SU-DHL-6 (cell line): ENCODE results near the gene ERG.

Experiments used
- H2AFZ ChIP-seq: fragments of 200-600 bp; sonication (generic); 2 replicates; pipeline ENCODE4 v1.6.1; 2014; ENCODE audit warnings: low read depth, mild to moderate bottlenecking, moderate library complexity, mixed read lengths, antibody characterized with exemption, low read length; ENCODE audit not compliant: severe bottlenecking
- H3F3A ChIP-seq: fragments of 200-600 bp; shearing (Covaris generic); 2 replicates; pipeline ENCODE4 v1.6.0; 2016; ENCODE audit warnings: antibody characterized with exemption, mild to moderate bottlenecking; ENCODE audit not compliant: insufficient read depth
- H3K27ac ChIP-seq: fragments of 200-600 bp; sonication (generic); 2 replicates; pipeline ENCODE4 v1.5.1; 2016; ENCODE audit warnings: low read depth, mild to moderate bottlenecking, low read length, moderate library complexity, mixed read lengths
- H3K27me3 ChIP-seq: fragments of 200-600 bp; sonication (generic), shearing (Covaris generic); 2 replicates; pipeline ENCODE4 v1.6.0; 2014; ENCODE audit warnings: mild to moderate bottlenecking, low read length
- H3K36me3 ChIP-seq: fragments of 200-600 bp; sonication (generic); 2 replicates; pipeline ENCODE4 v1.6.1; 2014; ENCODE audit warnings: mild to moderate bottlenecking, low read length, mixed read lengths
- H3K4me2 ChIP-seq: fragments of 300-600, 200-600 bp; shearing (Covaris generic), sonication (generic); 2 replicates; pipeline ENCODE4 v1.6.0; 2014; ENCODE audit warnings: low read length, low read depth, mild to moderate bottlenecking; ENCODE audit not compliant: poor library complexity, severe bottlenecking
- H3K4me3 ChIP-seq: fragments of 200-600 bp; sonication (generic); 2 replicates; pipeline ENCODE4 v1.5.1; 2014; ENCODE audit warnings: antibody characterized with exemption, low read length, mild to moderate bottlenecking, mixed read lengths; ENCODE audit not compliant: insufficient read depth, poor library complexity, severe bottlenecking
- H3K79me2 ChIP-seq: fragments of 200-600 bp; sonication (generic); 2 replicates; pipeline ENCODE4 v1.6.1; 2014; ENCODE audit warnings: mild to moderate bottlenecking, low read length, moderate library complexity; ENCODE audit not compliant: insufficient read depth
- H3K9ac ChIP-seq: fragments of 200-600 bp; sonication (generic); 2 replicates; pipeline ENCODE4 v1.7.0; 2014; ENCODE audit warnings: mild to moderate bottlenecking, low read length
- H3K9me2 ChIP-seq: fragments of 200-600 bp; sonication (generic); replicated peaks from 2 replicates; pipeline ENCODE4 v1.6.1; 2014; ENCODE audit warnings: low read length; ENCODE audit not compliant: insufficient read depth
- H3K9me3 ChIP-seq: fragments of 200-600 bp; sonication (generic); 2 replicates; pipeline ENCODE4 v1.6.1; 2014; ENCODE audit warnings: low read length, mixed read lengths; ENCODE audit not compliant: insufficient read depth
- H4K20me1 ChIP-seq: fragments of 200-600 bp; sonication (generic); 2 replicates; pipeline ENCODE4 v1.6.1; 2014; ENCODE audit warnings: low read depth, mild to moderate bottlenecking, antibody characterized with exemption, low read length, moderate library complexity, mixed read lengths
- CTCF ChIP-seq: fragments of 200-600 bp; sonication (generic); IDR thresholded peaks from one replicate; pipeline ENCODE4 v1.5.1; 2017; ENCODE audit warnings: antibody characterized with exemption, mild to moderate bottlenecking, low read length, moderate library complexity; ENCODE audit not compliant: insufficient read depth, poor library complexity, severe bottlenecking
- EZH2phosphoT487 ChIP-seq: fragments of 200-600 bp; sonication (generic), shearing (Covaris generic); conservative IDR thresholded peaks from 2 replicates; pipeline ENCODE4 v1.6.1; 2018; ENCODE audit warnings: mild to moderate bottlenecking, antibody characterized with exemption, low read length, moderate library complexity, mixed read lengths

Gene ERG

DNA sequence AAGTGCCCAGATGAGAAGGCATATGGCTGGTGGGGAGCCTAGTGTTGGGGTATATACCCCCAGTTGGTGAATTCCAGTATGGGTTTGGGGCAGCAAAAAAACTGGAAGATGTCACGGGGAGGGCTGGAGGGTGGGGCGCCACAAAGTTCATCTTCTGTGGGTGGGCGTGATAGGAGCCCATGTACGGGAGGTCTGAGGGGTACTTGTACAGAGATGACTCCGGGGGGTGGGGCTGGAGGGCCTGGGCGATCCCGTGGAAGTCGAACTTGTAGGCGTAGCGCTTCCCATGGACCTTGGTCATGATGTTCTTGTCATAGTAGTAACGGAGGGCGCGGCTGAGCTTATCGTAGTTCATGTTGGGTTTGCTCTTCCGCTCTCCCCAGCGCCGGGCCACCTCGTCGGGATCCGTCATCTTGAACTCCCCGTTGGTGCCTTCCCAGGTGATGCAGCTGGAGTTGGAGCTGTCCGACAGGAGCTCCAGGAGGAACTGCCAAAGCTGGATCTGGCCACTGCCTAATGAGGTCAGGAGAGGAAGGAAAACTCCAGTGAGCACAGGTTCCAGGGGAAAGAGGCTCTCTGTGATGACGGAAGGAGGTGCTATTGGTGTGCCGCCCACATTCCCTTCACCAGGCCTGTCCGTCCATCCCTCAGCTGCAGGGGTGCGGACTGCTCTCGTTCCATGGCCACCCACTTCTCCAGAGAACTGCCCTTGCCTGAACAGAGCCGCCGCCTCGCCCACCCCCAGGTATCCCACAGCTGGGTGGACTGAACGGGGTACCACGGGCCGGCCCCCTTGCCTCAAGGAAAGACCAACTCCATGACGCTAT lies 114.7 kb downstream of the ERG start:
- Histone ChIP-seq H4K20me1 (no peaks in the 10 kb centered on the region), H3K9me3 (no peaks in the 10 kb centered on the region), H3K4me2 (no peak overlapping the region), H3K79me2 (no peaks in the 10 kb centered on the region), H2AFZ (no peak overlapping the region), H3K27ac (no peak overlapping the region), H3K9ac (no peak overlapping the region), H3K4me3 (no peak overlapping the region), H3K36me3 (no peaks in the 10 kb centered on the region), H3F3A (no peaks in the 10 kb centered on the region), H3K27me3 (no peaks in the 10 kb centered on the region), H3K9me2 (no peaks in the 10 kb centered on the region)
- TF ChIP-seq EZH2phosphoT487 (no peak), CTCF (no peak)

DNA sequence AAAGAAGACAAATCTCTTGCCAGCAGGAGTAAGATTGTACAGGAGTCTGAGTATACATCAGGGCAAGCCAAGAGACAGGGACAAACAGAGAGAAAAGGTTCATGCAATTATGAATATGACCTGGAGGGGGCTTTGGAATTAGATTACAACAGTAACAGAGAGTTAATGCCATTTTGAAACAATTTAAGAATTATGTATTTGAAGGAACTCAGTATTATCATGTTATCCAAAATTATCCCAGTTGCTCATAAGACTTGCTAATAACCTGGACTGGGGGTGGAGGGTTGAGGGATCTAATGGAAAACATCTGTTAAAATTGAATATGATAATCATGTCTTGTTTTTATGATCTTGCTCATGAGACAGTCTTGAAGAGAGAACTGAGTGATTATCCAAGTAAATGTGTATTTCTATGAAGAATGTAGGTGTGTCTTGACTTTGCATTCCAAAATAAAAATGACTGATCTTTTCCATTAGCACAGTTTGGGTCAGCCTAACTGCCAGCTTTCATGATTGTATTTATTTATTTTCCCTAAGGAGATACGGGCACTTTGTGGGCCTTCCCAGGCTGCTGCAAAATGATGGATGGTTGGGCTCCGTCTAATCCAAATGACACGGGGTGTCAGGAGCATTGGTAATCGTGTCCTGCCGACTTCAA lies 117.7 kb downstream of the ERG start:
- Histone ChIP-seq H2AFZ (no peak overlapping the region), H3K9me2 (no peaks in the 10 kb centered on the region), H3K27ac (no peak overlapping the region), H3K9ac (no peak overlapping the region), H3K4me3 (no peak overlapping the region), H3F3A (no peaks in the 10 kb centered on the region), H3K79me2 (no peaks in the 10 kb centered on the region), H3K36me3 (no peaks in the 10 kb centered on the region), H3K4me2 (no peak overlapping the region), H3K27me3 (no peaks in the 10 kb centered on the region), H3K9me3 (no peaks in the 10 kb centered on the region), H4K20me1 (no peaks in the 10 kb centered on the region)
- TF ChIP-seq EZH2phosphoT487 = no peak
- TF ChIP-seq CTCF = no peak

DNA sequence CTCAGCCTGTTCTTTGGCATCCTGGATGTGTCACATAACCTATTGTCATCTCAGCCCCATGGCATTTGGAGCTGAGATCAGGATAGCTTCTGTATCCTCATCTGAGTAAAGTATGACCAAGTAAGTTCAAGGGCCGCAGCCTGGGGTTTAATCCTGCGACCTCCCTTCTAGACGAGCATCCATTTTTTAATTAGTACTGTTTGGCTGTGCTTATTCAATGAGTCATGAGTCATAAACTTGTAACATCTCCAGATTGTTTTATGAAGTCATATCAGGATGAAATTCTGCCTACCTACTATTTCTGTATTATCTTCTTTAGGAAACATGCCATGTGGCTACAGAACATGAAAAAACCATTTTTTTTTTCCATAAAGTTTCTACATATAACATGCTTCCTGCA lies 119.1 kb downstream of the ERG start:
- no peak for TF ChIP-seq CTCF
- no peak for TF ChIP-seq EZH2phosphoT487
- H3K9ac ChIP-seq = no peak overlapping the region
- no peaks in the 10 kb centered on the region for H4K20me1 ChIP-seq
- H3K4me3 ChIP-seq = no peak overlapping the region
- H3K27me3 ChIP-seq = no peaks in the 10 kb centered on the region
- no peaks in the 10 kb centered on the region for H3K79me2 ChIP-seq
- H3K36me3 ChIP-seq = no peaks in the 10 kb centered on the region
- peaks cover under 1% of the 10 kb centered on the region; the same call in 1 of the 2 replicates for H3K9me3 ChIP-seq
- H3K27ac ChIP-seq = no peak overlapping the region
- no peak overlapping the region for H2AFZ ChIP-seq
- no peaks in the 10 kb centered on the region for H3K9me2 ChIP-seq
- H3F3A ChIP-seq = no peaks in the 10 kb centered on the region
- no peak overlapping the region for H3K4me2 ChIP-seq
